GM21390 (cell line): ENCODE results near the gene GNAT1.

Experiments
- ATAC-seq: cut with Tn5 transposase; IDR thresholded peaks from one replicate; pipeline ENCODE4 v1.9.1; 2021; ENCODE audit not compliant: unreplicated experiment

Gene GNAT1

GRCh38 chr3:50162034-50162883 lies 29.2 kb upstream of the GNAT1 start:
- no peak for ATAC-seq

DNA sequence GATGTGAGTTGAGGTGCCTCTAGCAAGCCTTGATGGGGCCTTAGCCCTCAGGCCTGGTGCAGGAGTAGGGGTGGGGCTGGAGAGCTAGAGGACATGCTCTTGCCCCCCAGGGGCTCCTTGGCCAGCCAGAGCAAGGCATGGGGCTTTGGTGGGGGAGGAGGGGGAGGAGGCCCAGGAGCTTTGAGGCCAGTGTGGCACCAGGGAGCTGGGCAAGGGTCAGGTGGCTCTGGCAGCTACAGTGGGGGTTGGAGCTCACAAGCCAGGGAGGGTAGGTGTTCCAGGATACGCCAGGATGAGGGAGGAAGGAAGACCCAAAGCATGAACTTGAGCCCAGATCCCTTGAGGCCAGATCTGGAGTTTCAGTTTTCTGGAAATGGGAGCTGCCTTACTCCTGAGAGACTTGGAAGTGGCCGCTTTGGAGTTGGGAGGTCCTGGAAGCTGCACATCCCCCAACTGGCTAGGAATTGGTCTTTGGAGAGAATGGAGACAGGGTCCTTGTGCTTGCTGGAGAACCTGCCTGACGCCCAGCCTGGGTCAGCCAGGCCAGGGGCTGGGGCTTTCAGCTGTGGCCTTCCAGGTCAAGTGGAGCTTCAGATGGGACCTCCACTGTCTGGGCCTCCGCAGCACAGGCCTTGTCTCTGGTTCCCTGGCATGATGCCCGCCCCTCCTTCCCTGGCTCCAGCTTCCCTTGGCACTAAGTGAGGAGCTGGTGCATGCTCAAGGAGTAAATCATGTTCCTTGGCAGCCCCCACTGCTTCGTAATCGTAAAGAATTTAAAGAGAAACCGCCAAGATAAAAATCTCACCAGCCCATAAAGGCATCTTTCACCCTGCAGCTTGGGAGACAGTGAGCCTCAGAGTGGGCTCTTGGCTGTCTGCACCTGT lies 27.6 kb upstream of the GNAT1 start:
- no peak for ATAC-seq

DNA sequence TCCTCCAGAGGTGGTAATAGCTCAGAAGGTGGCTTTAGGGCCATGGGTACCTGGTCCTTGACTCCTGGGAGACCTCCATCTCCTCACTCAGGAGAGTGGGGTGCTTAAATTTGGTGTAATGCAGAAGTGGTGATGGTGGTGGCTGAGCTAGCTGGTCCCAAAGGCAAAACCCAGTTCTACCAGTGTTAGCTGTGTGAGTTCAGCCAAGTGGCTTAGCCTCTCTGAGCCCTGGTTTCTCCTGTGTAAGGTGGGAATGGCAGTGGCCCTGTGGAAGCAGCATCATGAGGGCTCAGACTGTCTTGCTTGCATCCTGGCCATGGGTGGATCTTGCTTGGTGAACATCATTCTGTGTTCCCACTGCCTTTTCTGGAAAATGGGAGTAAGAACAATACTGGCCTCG lies 26.9 kb upstream of the GNAT1 start:
- no peak for ATAC-seq

GRCh38 chr3:50164984-50165909 lies 26.2 kb upstream of the GNAT1 start:
- no peak for ATAC-seq

GRCh38 chr3:50165910-50166538 lies 25.4 kb upstream of the GNAT1 start:
- ATAC-seq = no peak

GRCh38 chr3:50166620-50167019 lies 24.8 kb upstream of the GNAT1 start:
- ATAC-seq = no peak

GRCh38 chr3:50167069-50167840 lies 24.2 kb upstream of the GNAT1 start:
- ATAC-seq = no peak

DNA sequence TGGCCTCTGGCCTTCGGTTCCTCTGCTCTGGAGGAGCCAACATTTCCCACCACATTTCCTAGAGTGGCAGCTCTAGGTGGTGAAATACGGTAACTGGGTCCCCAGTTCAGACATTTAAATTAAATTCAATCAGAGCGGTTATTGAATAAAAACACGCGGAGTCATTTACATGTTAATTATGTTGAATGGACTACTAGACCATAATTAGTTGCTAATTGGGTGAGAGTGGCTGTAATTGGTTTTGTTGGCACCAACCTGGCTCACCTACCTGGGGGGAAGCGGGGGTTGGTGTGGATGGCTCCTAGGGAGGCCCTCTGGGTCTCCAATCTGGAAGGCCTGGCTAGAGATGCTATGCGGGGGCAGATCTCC lies 23.6 kb upstream of the GNAT1 start:
- ATAC-seq = no peak

GRCh38 chr3:50168388-50168787 lies 23.0 kb upstream of the GNAT1 start:
- no peak for ATAC-seq

GRCh38 chr3:50168791-50169190 lies 22.6 kb upstream of the GNAT1 start:
- ATAC-seq = no peak

DNA sequence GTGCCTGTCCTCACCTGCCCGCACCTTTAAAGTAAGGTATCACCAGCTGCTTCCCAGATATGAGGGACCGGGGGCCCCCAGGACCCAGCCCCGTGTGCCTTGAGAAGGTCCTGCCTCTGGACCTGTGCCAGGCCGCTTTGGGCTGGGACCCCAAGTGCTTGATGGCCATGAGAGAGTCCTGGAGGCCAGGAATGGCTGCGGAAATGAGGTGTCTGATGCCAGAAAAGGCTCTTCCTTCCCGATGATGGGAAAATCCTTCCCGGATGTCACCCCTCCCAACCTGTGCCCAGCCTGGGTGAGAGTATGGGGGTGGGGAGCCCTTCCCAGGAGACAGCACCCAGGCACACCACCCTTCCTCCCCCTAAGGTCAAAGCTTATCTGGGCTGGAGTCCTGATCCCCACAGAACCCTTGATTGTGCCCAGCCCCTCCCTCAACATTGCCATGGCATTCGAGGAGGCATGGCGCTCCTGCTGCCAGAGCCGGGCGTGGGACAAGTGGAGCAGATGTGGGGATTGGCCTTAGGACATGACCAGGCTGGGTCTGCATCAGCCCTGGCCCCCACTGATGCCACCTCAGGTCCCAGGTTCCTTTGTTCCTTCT lies 22.1 kb upstream of the GNAT1 start:
- no peak for ATAC-seq

- no peak for ATAC-seq
Observed at GRCh38 chr3:50169858-50170257, 21.6 kb upstream of the GNAT1 start.

DNA sequence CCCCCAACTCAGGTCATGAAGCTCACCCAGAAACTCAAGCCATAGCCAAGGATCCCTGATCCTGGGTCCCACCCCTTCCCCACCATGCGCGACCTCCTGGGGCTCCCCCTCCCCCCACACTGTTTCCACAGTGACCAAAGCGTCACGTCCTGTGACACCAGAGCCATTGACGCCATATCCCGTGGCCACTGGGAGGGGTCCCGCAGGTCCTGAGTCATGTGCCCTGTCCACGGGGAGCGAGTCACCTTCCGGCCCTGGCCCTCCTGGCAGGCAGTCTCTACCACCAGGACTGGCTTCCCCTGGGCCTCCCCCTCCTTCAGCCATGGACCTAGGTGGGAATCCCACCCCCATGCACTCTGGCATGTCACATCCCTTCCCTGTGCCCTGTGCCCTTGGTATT lies 20.7 kb upstream of the GNAT1 start:
- ATAC-seq = no peak

GRCh38 chr3:50171540-50172301 lies 19.7 kb upstream of the GNAT1 start:
- ATAC-seq = no peak

DNA sequence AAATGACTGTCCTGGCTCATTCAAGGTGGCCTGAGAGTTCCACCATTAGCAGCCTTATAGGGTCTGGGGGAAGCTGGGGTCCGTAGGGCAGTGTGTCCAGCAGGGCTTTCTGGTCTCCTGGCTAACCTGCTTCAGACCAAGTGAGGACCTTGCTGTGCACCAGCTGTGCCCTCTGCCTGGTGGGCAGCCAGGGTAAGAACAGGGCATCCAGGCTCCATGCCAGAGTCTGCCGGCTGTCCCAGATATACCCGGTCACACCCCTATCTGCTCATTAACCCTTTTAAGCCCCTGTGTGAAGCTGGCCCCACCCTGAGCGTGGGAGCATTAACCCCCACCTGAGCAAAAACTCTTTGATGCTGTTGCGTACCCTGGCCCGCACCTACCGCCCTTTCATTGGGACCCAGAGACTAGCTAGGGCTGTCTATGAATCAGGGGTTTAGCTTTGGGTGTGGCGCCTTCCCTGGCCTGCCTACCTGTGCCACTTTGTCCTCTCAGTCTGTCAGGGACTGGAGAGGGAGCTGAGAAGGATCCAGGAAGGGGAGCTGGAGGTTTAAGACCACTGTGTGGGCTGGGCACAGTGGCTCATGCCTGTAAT lies 18.7 kb upstream of the GNAT1 start:
- ATAC-seq = no peak

DNA sequence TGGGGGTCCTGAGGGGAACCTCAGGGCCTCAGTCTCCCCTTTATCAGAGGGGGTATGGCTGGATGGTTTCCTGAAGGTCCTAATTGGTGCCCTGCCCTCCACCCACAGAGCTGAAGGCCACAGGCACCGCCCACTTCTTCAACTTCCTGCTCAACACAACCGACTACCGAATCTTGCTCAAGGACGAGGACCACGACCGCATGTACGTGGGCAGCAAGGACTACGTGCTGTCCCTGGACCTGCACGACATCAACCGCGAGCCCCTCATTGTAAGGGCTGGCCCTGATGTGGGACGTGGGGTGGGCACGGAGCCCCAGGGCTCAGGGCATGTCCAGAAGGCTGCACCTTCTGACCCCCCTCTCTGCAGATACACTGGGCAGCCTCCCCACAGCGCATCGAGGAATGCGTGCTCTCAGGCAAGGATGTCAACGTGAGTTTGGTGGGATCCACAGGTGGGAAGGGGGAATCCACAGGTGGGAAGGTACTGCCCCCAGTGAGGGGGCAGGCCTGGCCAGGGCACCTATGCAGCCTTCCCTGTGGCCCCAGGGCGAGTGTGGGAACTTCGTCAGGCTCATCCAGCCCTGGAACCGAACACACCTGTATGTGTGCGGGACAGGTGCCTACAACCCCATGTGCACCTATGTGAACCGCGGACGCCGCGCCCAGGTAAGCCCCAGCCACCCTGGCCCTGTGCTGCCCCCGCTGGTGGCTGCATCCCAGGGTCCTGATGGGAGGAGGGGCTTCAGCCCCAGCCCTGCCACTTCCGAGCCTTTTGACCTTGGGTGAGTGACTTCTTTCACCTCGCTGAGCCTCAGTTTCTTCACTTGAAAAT lies 17.5 kb upstream of the GNAT1 start:
- ATAC-seq = no peak

DNA sequence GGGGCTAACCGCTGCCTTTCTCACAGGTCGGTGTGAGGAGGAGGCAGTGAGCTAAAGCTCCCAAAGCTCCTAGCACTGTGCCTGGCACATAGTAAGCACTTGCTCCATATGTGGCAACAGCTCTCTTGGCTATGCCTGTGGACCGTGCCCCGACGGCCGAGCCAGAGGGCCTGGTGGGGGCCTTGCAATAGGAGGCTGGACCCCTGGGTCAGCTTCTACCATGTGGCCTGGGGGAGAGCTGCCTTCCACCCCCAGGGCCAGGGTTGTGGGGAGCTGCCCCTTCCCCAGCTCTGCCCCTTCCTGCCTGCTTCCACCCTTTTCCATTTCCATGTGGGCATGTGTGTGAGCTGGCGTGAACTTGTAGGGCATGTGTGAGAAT lies 16.9 kb upstream of the GNAT1 start:
- no peak for ATAC-seq
